Measurements from ENCODE around the gene ARIH1.
A peak's percentile ranks its signal among the peaks of the same experiment; 100 is the strongest.
"Not testable (repeated sequence)": the region's sequence is repeated elsewhere in the genome, so short reads cannot be mapped to it uniquely, and the experiment has no call there.

The ARIH1 gene

GRCh38 chr15:72473614-72474465, at the start of gene ARIH1:
TSS of gene ARIH1 (plus strand) at chr15:72474330. CDS start at chr15:72474640, 310 bp downstream.
- peaks cover 5% of the 10 kb centered on the region for H3K36me3 ChIP-seq (ENCODE audit: control insufficient read depth, insufficient read depth, low read length)
- H3K27me3 ChIP-seq (replicated peaks; ENCODE audit: control insufficient read depth, insufficient read depth, low read length): no peaks in the 10 kb centered on the region
- H3K4me3 ChIP-seq (replicated peaks; ENCODE audit: low read depth, low read length): peak within 1 kb of the TSS; percentile 93
- TF ChIP-seq CTCF (IDR thresholded peaks at IDR 0.05; ENCODE audit: insufficient read depth, low read length, poor library complexity, severe bottlenecking): peak; percentile 57
- DNase-seq (ENCODE audit: extremely low read depth, insufficient read length): peak; percentile 97

- no peaks in the 10 kb centered on the region for H3K36me3 ChIP-seq (ENCODE audit: control insufficient read depth, insufficient read depth, low read length)
- no peaks in the 10 kb centered on the region for H3K27me3 ChIP-seq (replicated peaks; ENCODE audit: control insufficient read depth, insufficient read depth, low read length)
- DNase-seq (ENCODE audit: extremely low read depth, insufficient read length): no peak
- TF ChIP-seq CTCF (IDR thresholded peaks at IDR 0.05; ENCODE audit: insufficient read depth, low read length, poor library complexity, severe bottlenecking): no peak
- H3K4me3 ChIP-seq (replicated peaks; ENCODE audit: low read depth, low read length): no peak overlapping the region
Observed at GRCh38 chr15:72426753-72427152, 47.4 kb upstream of the ARIH1 start.

- no peak for DNase-seq (ENCODE audit: extremely low read depth, insufficient read length)
- no peak overlapping the region for H3K4me3 ChIP-seq (replicated peaks; ENCODE audit: low read depth, low read length)
- H3K27me3 ChIP-seq (replicated peaks; ENCODE audit: control insufficient read depth, insufficient read depth, low read length): no peaks in the 10 kb centered on the region
- no peak for TF ChIP-seq CTCF (IDR thresholded peaks at IDR 0.05; ENCODE audit: insufficient read depth, low read length, poor library complexity, severe bottlenecking)
- H3K36me3 ChIP-seq (ENCODE audit: control insufficient read depth, insufficient read depth, low read length): no peaks in the 10 kb centered on the region
Observed at GRCh38 chr15:72437650-72438316, 36.3 kb upstream of the ARIH1 start.

- H3K4me3 ChIP-seq (replicated peaks; ENCODE audit: low read depth, low read length); H3K27me3 ChIP-seq (replicated peaks; ENCODE audit: control insufficient read depth, insufficient read depth, low read length); DNase-seq (ENCODE audit: extremely low read depth, insufficient read length); H3K36me3 ChIP-seq (ENCODE audit: control insufficient read depth, insufficient read depth, low read length): not testable (repeated sequence)
Observed at GRCh38 chr15:72442848-72443247, 31.3 kb upstream of the ARIH1 start.

GRCh38 chr15:72445426-72445825, 28.7 kb upstream of the ARIH1 start:
- no peak for DNase-seq (ENCODE audit: extremely low read depth, insufficient read length)
- Histone ChIP-seq H3K27me3 (replicated peaks; ENCODE audit: control insufficient read depth, insufficient read depth, low read length) (no peaks in the 10 kb centered on the region), H3K36me3 (ENCODE audit: control insufficient read depth, insufficient read depth, low read length) (no peaks in the 10 kb centered on the region), H3K4me3 (replicated peaks; ENCODE audit: low read depth, low read length) (no peak overlapping the region)
- TF ChIP-seq CTCF (IDR thresholded peaks at IDR 0.05; ENCODE audit: insufficient read depth, low read length, poor library complexity, severe bottlenecking): no peak

GRCh38 chr15:72450805-72451204, 23.3 kb upstream of the ARIH1 start:
- DNase-seq (ENCODE audit: extremely low read depth, insufficient read length): no peak
- H3K27me3 ChIP-seq (replicated peaks; ENCODE audit: control insufficient read depth, insufficient read depth, low read length): no peaks in the 10 kb centered on the region
- TF ChIP-seq CTCF (IDR thresholded peaks at IDR 0.05; ENCODE audit: insufficient read depth, low read length, poor library complexity, severe bottlenecking): no peak
- no peaks in the 10 kb centered on the region for H3K36me3 ChIP-seq (ENCODE audit: control insufficient read depth, insufficient read depth, low read length)
- no peak overlapping the region for H3K4me3 ChIP-seq (replicated peaks; ENCODE audit: low read depth, low read length)
